H1 (cell line): Measurements from ENCODE around the gene LEMD1. TPM values are rescaled to one million over a fixed set of nuclear protein-coding genes. Genes with fewer than 3 reads are reported as not detected.

ENCODE experiments used
- CTCF ChIA-PET: fragments of 300-600 bp; sonication (Branson Sonifier 250); formaldehyde crosslinking; loops from one replicate; lab custom pipeline; 2021; ENCODE audit not compliant: partially characterized antibody; lab: Charles Lee
- POLR2A ChIA-PET: fragments of 300-600 bp; sonication (Branson Sonifier 250); formaldehyde crosslinking; loops from one replicate; lab custom pipeline; 2021; ENCODE audit warnings: inconsistent platforms; ENCODE audit not compliant: partially characterized antibody; lab: Charles Lee
- DNase-seq, 2 experiments: peaks; one replicate each; pipeline versions ENCODE4 v3.0.0 to v3.0.0-alpha.2; 2010 to 2022; ENCODE audit warnings: low spot score in 2 of 2, low read depth in 1 of 2, mixed read lengths in 1 of 2
- FAIRE-seq: peaks from 2 replicates; lab custom pipeline; 2011; peaks lifted over from hg19 to GRCh38; lab: Jason Lieb, UNC
- H2AFZ ChIP-seq: 2 replicates; pipeline ENCODE4 v1.8.1; 2012; ENCODE audit warnings: low read length, inconsistent platforms
- H2AK5ac ChIP-seq: 2 replicates; pipeline ENCODE4 v1.6.1; 2013; ENCODE audit warnings: low read depth, low read length
- H2BK120ac ChIP-seq: replicated peaks from 2 replicates; pipeline ENCODE3; 2013; ENCODE audit warnings: low read depth, low read length, inconsistent platforms
- H2BK12ac ChIP-seq: 2 replicates; pipeline ENCODE4 v1.6.1; 2013; ENCODE audit warnings: low read depth, low read length
- H2BK15ac ChIP-seq: 2 replicates; pipeline ENCODE4 v1.6.1; 2013; ENCODE audit warnings: low read length
- H2BK20ac ChIP-seq: 2 replicates; pipeline ENCODE4 v1.6.1; 2013; ENCODE audit warnings: low read length
- H2BK5ac ChIP-seq: 2 replicates; pipeline ENCODE4 v1.6.1; 2013; ENCODE audit warnings: low read depth, low read length
- H3K14ac ChIP-seq: 2 replicates; pipeline ENCODE4 v1.6.1; 2013; ENCODE audit warnings: inconsistent platforms; ENCODE audit not compliant: insufficient read length
- H3K18ac ChIP-seq: 2 replicates; pipeline ENCODE4 v1.6.1; 2013; ENCODE audit warnings: low read length; ENCODE audit errors: extremely low read depth
- H3K23ac ChIP-seq: 2 replicates; pipeline ENCODE4 v1.6.1; 2013; ENCODE audit warnings: inconsistent platforms; ENCODE audit not compliant: insufficient read length
- H3K23me2 ChIP-seq: 2 replicates; pipeline ENCODE4 v1.6.1; 2013; ENCODE audit warnings: low read depth, low read length
- H3K27ac ChIP-seq: 2 replicates; pipeline ENCODE4 v1.6.1; 2011; ENCODE audit warnings: low read depth, low read length, inconsistent platforms
- H3K27me3 ChIP-seq, 4 experiments: replicated peaks in 1 of 4; 1 replicate in 1 of 4; 2 replicates in 3 of 4; pipeline versions ENCODE4 v1.6.1 to v1.8.1; 2011 to 2013; ENCODE audit warnings: low read length in 3 of 4, mild to moderate bottlenecking in 3 of 4, inconsistent platforms in 2 of 4, mixed read lengths in 2 of 4, moderate library complexity in 1 of 4; ENCODE audit not compliant: control insufficient read depth in 3 of 4, insufficient read depth in 3 of 4; ENCODE audit errors: extremely low read depth in 1 of 4
- H3K36me3 ChIP-seq, 4 experiments: 2 replicates each; pipeline versions ENCODE4 v1.6.1 to v1.8.1; 2011 to 2013; ENCODE audit warnings: mild to moderate bottlenecking in 4 of 4, low read length in 3 of 4, moderate library complexity in 2 of 4, control low read depth in 1 of 4, inconsistent platforms in 1 of 4; ENCODE audit not compliant: insufficient read depth in 4 of 4, control insufficient read depth in 2 of 4
- H3K4ac ChIP-seq: replicated peaks from 2 replicates; pipeline ENCODE3; 2013; ENCODE audit warnings: low read length, low read depth, mixed read lengths, inconsistent platforms; ENCODE audit not compliant: insufficient read length
- H3K4me1 ChIP-seq, 4 experiments: replicated peaks in 1 of 4; 1 replicate in 1 of 4; 2 replicates in 3 of 4; pipeline versions ENCODE4 v1.6.1 to v1.8.1; 2011 to 2013; ENCODE audit warnings: low read length in 3 of 4, inconsistent platforms in 2 of 4, mixed read lengths in 1 of 4; ENCODE audit not compliant: insufficient read depth in 4 of 4, control insufficient read depth in 3 of 4
- H3K4me2 ChIP-seq, 2 experiments: 2 replicates each; pipeline versions ENCODE4 v1.6.1 to v1.8.1; 2011 to 2013; ENCODE audit warnings: low read depth in 2 of 2, low read length in 2 of 2, control low read depth in 1 of 2, inconsistent platforms in 1 of 2, mild to moderate bottlenecking in 1 of 2; ENCODE audit not compliant: insufficient read depth in 1 of 2
- H3K4me3 ChIP-seq, 4 experiments: fragments of 200-600, 300-600 bp in 1 of 4; sonication (generic), shearing (Covaris generic), sonication (Bioruptor Twin) in 1 of 4; 2 replicates each; pipeline versions ENCODE4 v1.5.1 to v1.8.1; 2011 to 2016; ENCODE audit warnings: low read length in 4 of 4, low read depth in 3 of 4, control low read depth in 2 of 4, inconsistent platforms in 2 of 4, mild to moderate bottlenecking in 2 of 4, mixed read lengths in 1 of 4, moderate library complexity in 1 of 4; ENCODE audit not compliant: insufficient read depth in 2 of 4; ENCODE audit errors: extremely low read depth in 1 of 4
- H3K56ac ChIP-seq: replicated peaks from 2 replicates; pipeline ENCODE3; 2013; ENCODE audit warnings: low read depth, mild to moderate bottlenecking, mixed read lengths, low read length, inconsistent platforms; ENCODE audit not compliant: insufficient read length
- H3K79me1 ChIP-seq: 2 replicates; pipeline ENCODE4 v1.6.1; 2013; ENCODE audit warnings: low read depth, low read length, control low read depth
- H3K79me2 ChIP-seq, 2 experiments: 2 replicates each; pipeline versions ENCODE4 v1.6.1 to v1.8.1; 2012 to 2013; ENCODE audit warnings: low read length in 2 of 2, mild to moderate bottlenecking in 2 of 2, inconsistent platforms in 1 of 2; ENCODE audit not compliant: insufficient read depth in 2 of 2, control insufficient read depth in 1 of 2
- H3K9ac ChIP-seq, 4 experiments: replicated peaks in 1 of 4; 1 replicate in 1 of 4; 2 replicates in 3 of 4; pipeline versions ENCODE4 v1.6.1 to v1.8.1; 2011 to 2013; ENCODE audit warnings: low read depth in 3 of 4, low read length in 3 of 4, control low read depth in 2 of 4, mild to moderate bottlenecking in 2 of 4, moderate library complexity in 2 of 4, inconsistent platforms in 1 of 4; ENCODE audit errors: extremely low read depth in 1 of 4
- H3K9me3 ChIP-seq, 2 experiments: 2 replicates each; pipeline versions ENCODE4 v1.6.1 to v1.8.1; 2012 to 2013; ENCODE audit warnings: mild to moderate bottlenecking in 2 of 2, moderate library complexity in 2 of 2, control low read depth in 1 of 2, inconsistent platforms in 1 of 2, low read depth in 1 of 2, low read length in 1 of 2, mixed read lengths in 1 of 2; ENCODE audit not compliant: insufficient read depth in 2 of 2
- H4K20me1 ChIP-seq, 2 experiments: replicated peaks in 1 of 2; 2 replicates each; pipeline versions ENCODE3 to v1.8.1; 2011 to 2013; ENCODE audit warnings: inconsistent platforms in 2 of 2, low read length in 2 of 2, mild to moderate bottlenecking in 1 of 2; ENCODE audit not compliant: insufficient read depth in 2 of 2, control insufficient read depth in 1 of 2
- H4K5ac ChIP-seq: 2 replicates; pipeline ENCODE4 v1.6.1; 2013; ENCODE audit warnings: low read length, low read depth, mixed read lengths, inconsistent platforms; ENCODE audit not compliant: insufficient read length
- H4K8ac ChIP-seq: 2 replicates; pipeline ENCODE4 v1.8.0; 2013; ENCODE audit warnings: mild to moderate bottlenecking, moderate library complexity, low read length, inconsistent platforms; ENCODE audit not compliant: insufficient read depth; ENCODE audit errors: extremely low read depth
- H4K91ac ChIP-seq: replicated peaks from 2 replicates; pipeline ENCODE3; 2013; ENCODE audit warnings: low read length, mixed read lengths, inconsistent platforms; ENCODE audit not compliant: insufficient read length
- ASH2L ChIP-seq: fragments of 200-600, 300-600 bp; sonication (generic); IDR thresholded peaks from one replicate; pipeline ENCODE4 v1.7.1; 2017; ENCODE audit warnings: low read length
- BRCA1 ChIP-seq: IDR thresholded peaks from 2 replicates; pipeline ENCODE4 v1.6.1; 2012; ENCODE audit warnings: low read depth, low read length, improper control_type of control experiment
- FOSL1 ChIP-seq: IDR thresholded peaks from 2 replicates; pipeline ENCODE4 v1.6.1; 2011; ENCODE audit warnings: mild to moderate bottlenecking, low read depth, low read length, moderate library complexity; ENCODE audit not compliant: insufficient read depth
- HDAC6 ChIP-seq: IDR thresholded peaks from one replicate; pipeline ENCODE4 v1.7.1; 2012; ENCODE audit warnings: low read depth, mild to moderate bottlenecking, inconsistent platforms, low read length, moderate library complexity
- KDM1A ChIP-seq: fragments of 200-600, 300-600 bp; sonication (generic); IDR thresholded peaks from 2 replicates; pipeline ENCODE4 v1.7.1; 2016; ENCODE audit warnings: mild to moderate bottlenecking, low read length, borderline replicate concordance
- KDM4A ChIP-seq: IDR thresholded peaks from one replicate; pipeline ENCODE4 v1.7.1; 2012; ENCODE audit warnings: low read depth, mild to moderate bottlenecking, moderate library complexity, low read length, inconsistent platforms; ENCODE audit not compliant: severe bottlenecking
- RBBP5 ChIP-seq: IDR thresholded peaks from 2 replicates; pipeline ENCODE4 v1.7.1; 2012; ENCODE audit warnings: low read depth, mild to moderate bottlenecking, inconsistent platforms, low read length, moderate library complexity, borderline replicate concordance
- SIRT6 ChIP-seq: IDR thresholded peaks from one replicate; pipeline ENCODE4 v1.7.1; 2012; ENCODE audit warnings: low read length, inconsistent platforms
- SP4 ChIP-seq: IDR thresholded peaks from 2 replicates; pipeline ENCODE4 v1.6.1; 2012; ENCODE audit warnings: low read length, inconsistent platforms
- TBP ChIP-seq: IDR thresholded peaks from 2 replicates; pipeline ENCODE4 v1.6.1; 2011; ENCODE audit warnings: low read depth, low read length, improper control_type of control experiment
- WGBS, 2 experiments: shearing (Covaris generic) in 1 of 2; methylation state at CpG; one replicate each; pipeline versions ENCODE4 v1.1.6 to v1.1.7; 2013 to 2015; ENCODE audit warnings: low lambda C conversion rate in 2 of 2, mixed read lengths in 2 of 2, inconsistent platforms in 1 of 2, low coverage in 1 of 2, missing lambda C conversion rate in 1 of 2; ENCODE audit not compliant: insufficient replicate concordance in 2 of 2, insufficient coverage in 1 of 2, insufficient read length in 1 of 2; ENCODE audit errors: extremely low coverage in 1 of 2, missing lambda C conversion rate in 1 of 2; 5-methylcytosine and 5-hydroxymethylcytosine counted together
- polyA plus RNA-seq, 7 experiments: library from polyadenylated mRNA; depleted of rRNA in 3 of 7; stranded (reverse) in 5 of 7; unstranded in 2 of 7; fragments of >200 nt in 5 of 7; fragments of 200-250 nt in 2 of 7; gene quantifications; 1 replicate in 5 of 7; 2 replicates in 1 of 7; 4 replicates in 1 of 7; pipeline versions ENCODE4 v1.2.1 to v1.2.3, GENCODE V29; 2011 to 2013; ENCODE audit warnings: missing spikeins in 2 of 7, mixed read lengths in 2 of 7
- total RNA-seq: library from RNA; stranded (reverse); fragmentation: NEBNext Ultra II Directional; extraction: Animal tissue kit (Norgen Biotek cat#: 25700); gene quantifications from 2 replicates; pipeline ENCODE4 v1.2.1, GENCODE V29; 2021
- TF ChIP-seq, protein P1 (sequence below): IDR thresholded peaks from 2 replicates; pipeline ENCODE4 v1.6.1; 2012; ENCODE audit warnings: low read length, inconsistent platforms

LEMD1 gene
- total and polyA plus RNA-seq, 2 of the 8 experiments (the other 6 are each of a cell fraction or from before 2014, with no cell fraction given): 10.0 to 10.5 TPM

DNA sequence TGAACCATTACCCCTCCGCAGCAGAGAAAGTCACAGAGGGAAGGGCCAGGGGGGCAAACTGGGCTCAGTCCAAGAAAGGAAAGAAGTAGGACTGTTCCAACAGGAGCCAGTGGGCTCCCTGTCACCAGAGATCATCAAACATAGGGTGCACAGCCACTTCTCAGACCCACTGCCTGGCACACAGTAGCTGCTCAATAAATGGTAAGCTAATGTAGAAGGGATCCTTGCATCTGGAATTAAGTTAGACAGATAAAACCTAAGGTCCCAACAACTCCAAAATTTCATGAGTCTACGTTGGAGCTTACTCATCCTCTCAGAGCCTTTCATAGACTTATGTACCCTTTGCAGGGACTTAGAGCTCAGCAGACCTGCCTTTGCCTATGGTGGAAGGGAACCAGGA, 30.5 kb upstream of the LEMD1 start:
- no peak overlapping the region for H4K5ac ChIP-seq
- H3K4me1 ChIP-seq: peaks cover 30 to 70% (median 42%) of the 10 kb centered on the region in 4 experiments
- H3K56ac ChIP-seq: no peak overlapping the region
- peaks cover 0 to 5% (median 1%) of the 10 kb centered on the region in 4 experiments; a peak in 2 of 7 replicates for H3K27me3 ChIP-seq
- H2BK15ac ChIP-seq: 0 out of 2 replicates have a peak overlapping the region, but pooled peaks have one; percentile 92
- peaks cover 0 to 7% (median 1%) of the 10 kb centered on the region in 4 experiments; a peak in 1 of 8 replicates for H3K36me3 ChIP-seq
- DNase-seq: no peak
- H3K23ac ChIP-seq: no peak overlapping the region
- H3K9me3 ChIP-seq: no peaks in the 10 kb centered on the region
- H3K4ac ChIP-seq: no peak overlapping the region
- peak overlapping the region in 1 of 4 experiments; percentile 50; a peak in 2 of 8 replicates for H3K4me3 ChIP-seq
- H3K27ac ChIP-seq: no peak overlapping the region
- no peak overlapping the region for H3K9ac ChIP-seq
- no peak overlapping the region for H3K14ac ChIP-seq
- no peak for FAIRE-seq
- H2BK12ac ChIP-seq: 0 out of 2 replicates have a peak overlapping the region, but pooled peaks have one; percentile 31
- CTCF ChIA-PET: interaction anchor here (1.1 to 30.2 kb wide), 8 partner anchors 9 to 136 kb away, joined by 3 to 767 read pairs (median 10); partner anchors contain the start of gene LEMD1
- H3K79me2 ChIP-seq: peaks cover 0 to 11% of the 10 kb centered on the region in 2 experiments; a peak in 2 of 4 replicates
- peaks cover 4 to 14% of the 10 kb centered on the region in 2 experiments for H4K20me1 ChIP-seq
- 78% methylated on average over 2 of the region's 2 CpGs; no CpG with 5 or more reads in 1 of the 2 experiments for WGBS, 2 experiments
- H2AFZ ChIP-seq: no peak overlapping the region
- H4K91ac ChIP-seq: peak overlapping the region; percentile 46
- H2AK5ac ChIP-seq: peak overlapping the region; percentile 88; the same call in 1 of the 2 replicates
- peak overlapping the region; percentile 72 to 80 for H3K4me2 ChIP-seq
- H2BK20ac ChIP-seq: peak overlapping the region; percentile 25; the same call in 1 of the 2 replicates
- peak overlapping the region; percentile 89; the same call in 1 of the 2 replicates for H3K18ac ChIP-seq
- H4K8ac ChIP-seq: no peak overlapping the region
- POLR2A ChIA-PET: interaction anchor here (0.7 to 7.7 kb wide), 4 partner anchors 9 to 33 kb away, joined by 3 to 220 read pairs (median 8); no protein-coding TSS in a partner anchor
- peaks cover 19% of the 10 kb centered on the region for H3K23me2 ChIP-seq
- H2BK120ac ChIP-seq: no peak overlapping the region
- peak overlapping the region; percentile 92; the same call in 1 of the 2 replicates for H2BK5ac ChIP-seq
- peaks cover 3% of the 10 kb centered on the region; the same call in 1 of the 2 replicates for H3K79me1 ChIP-seq
- TF ChIP-seq, protein P1, sequence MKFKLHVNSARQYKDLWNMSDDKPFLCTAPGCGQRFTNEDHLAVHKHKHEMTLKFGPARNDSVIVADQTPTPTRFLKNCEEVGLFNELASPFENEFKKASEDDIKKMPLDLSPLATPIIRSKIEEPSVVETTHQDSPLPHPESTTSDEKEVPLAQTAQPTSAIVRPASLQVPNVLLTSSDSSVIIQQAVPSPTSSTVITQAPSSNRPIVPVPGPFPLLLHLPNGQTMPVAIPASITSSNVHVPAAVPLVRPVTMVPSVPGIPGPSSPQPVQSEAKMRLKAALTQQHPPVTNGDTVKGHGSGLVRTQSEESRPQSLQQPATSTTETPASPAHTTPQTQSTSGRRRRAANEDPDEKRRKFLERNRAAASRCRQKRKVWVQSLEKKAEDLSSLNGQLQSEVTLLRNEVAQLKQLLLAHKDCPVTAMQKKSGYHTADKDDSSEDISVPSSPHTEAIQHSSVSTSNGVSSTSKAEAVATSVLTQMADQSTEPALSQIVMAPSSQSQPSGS: no peak
- TF ChIP-seq HDAC6 (no peak), RBBP5 (no peak), ASH2L (no peak), KDM4A (no peak), KDM1A (no peak), BRCA1 (no peak), FOSL1 (no peak), TBP (no peak), SIRT6 (no peak), SP4 (no peak)
